PC-9 (cell line): ENCODE measurements around the gene KIZ. TPM values are rescaled to one million over a fixed set of nuclear protein-coding genes. Genes with fewer than 3 reads are reported as not detected.
"Not testable (repeated sequence)": the region's sequence is repeated elsewhere in the genome, so short reads cannot be mapped to it uniquely, and the experiment has no call there.

ENCODE experiments used
- BruUV-seq: library from RNA; stranded (reverse); fragments of 400-500 nt; replicated peaks from 2 replicates; lab custom pipeline; 2021; lab: Mats Ljungman, UMichigan
- CTCF ChIA-PET: fragments of 300-600 bp; sonication (Branson Sonifier 250); formaldehyde crosslinking; loops from one replicate; lab custom pipeline; 2022; ENCODE audit warnings: antibody characterized with exemption; lab: Charles Lee
- POLR2A ChIA-PET: fragments of 300-600 bp; sonication (Branson Sonifier 250); formaldehyde crosslinking; loops from one replicate; lab custom pipeline; 2022; ENCODE audit warnings: antibody characterized with exemption; ENCODE audit not compliant: unreplicated experiment; lab: Charles Lee
- DNase-seq, 2 experiments: peaks; one replicate each; pipeline versions ENCODE4 v3.0.0 to v3.0.0-alpha.2; 2015 to 2022; ENCODE audit warnings: mixed read lengths in 1 of 2
- H2AFZ ChIP-seq: fragments of 200-600 bp; sonication (generic); 2 replicates; pipeline ENCODE4 v1.8.1; 2017; ENCODE audit warnings: antibody characterized with exemption
- H3F3A ChIP-seq: fragments of 200-600 bp; sonication (generic); 2 replicates; pipeline ENCODE4 v1.8.1; 2017; ENCODE audit warnings: antibody characterized with exemption, mild to moderate bottlenecking, low read depth; ENCODE audit not compliant: insufficient read depth
- H3K27ac ChIP-seq: fragments of 200-600 bp; sonication (generic); 2 replicates; pipeline ENCODE4 v1.6.1; 2016; ENCODE audit warnings: mixed run types
- H3K27me3 ChIP-seq: fragments of 200-600 bp; sonication (generic); 2 replicates; pipeline ENCODE4 v1.6.1; 2016; ENCODE audit warnings: low read depth, mixed run types; ENCODE audit not compliant: insufficient read depth
- H3K36me3 ChIP-seq: fragments of 200-600 bp; sonication (generic); 2 replicates; pipeline ENCODE4 v1.6.1; 2016; ENCODE audit warnings: low read depth, mixed run types
- H3K4me1 ChIP-seq: fragments of 200-600 bp; sonication (generic); replicated peaks from 2 replicates; pipeline ENCODE4 v1.6.1; 2016; ENCODE audit warnings: mixed run types; ENCODE audit not compliant: insufficient read depth
- H3K4me2 ChIP-seq: fragments of 200-600 bp; sonication (generic); 2 replicates; pipeline ENCODE4 v1.6.1; 2017; ENCODE audit warnings: mixed run types
- H3K4me3 ChIP-seq: fragments of 200-600 bp; sonication (generic); 2 replicates; pipeline ENCODE4 v1.6.1; 2016; ENCODE audit warnings: mixed run types
- H3K79me2 ChIP-seq: fragments of 200-600 bp; sonication (generic); 2 replicates; pipeline ENCODE4 v1.6.1; 2017; ENCODE audit warnings: low read depth, mixed run types
- H3K9me2 ChIP-seq: fragments of 200-600 bp; sonication (generic); 2 replicates; pipeline ENCODE4 v1.8.1; 2017; ENCODE audit warnings: mild to moderate bottlenecking; ENCODE audit not compliant: insufficient read depth
- H3K9me3 ChIP-seq: fragments of 200-600 bp; sonication (generic); 2 replicates; pipeline ENCODE4 v1.8.1; 2016; ENCODE audit warnings: low read depth; ENCODE audit not compliant: insufficient read depth
- H4K20me1 ChIP-seq: fragments of 200-600 bp; sonication (generic); 2 replicates; pipeline ENCODE4 v1.8.1; 2017; ENCODE audit not compliant: insufficient read depth
- CTCF ChIP-seq: fragments of 200-600 bp; sonication (generic); conservative IDR thresholded peaks from 2 replicates; pipeline ENCODE4 v1.6.1; 2017; ENCODE audit warnings: mixed run types, antibody characterized with exemption, mild to moderate bottlenecking, moderate library complexity
- EZH2 ChIP-seq: fragments of 200-600 bp; sonication (generic); IDR thresholded peaks from 2 replicates; pipeline ENCODE4 v1.8.0; 2017; ENCODE audit warnings: antibody characterized with exemption, low read depth
- intact Hi-C: fragments of 100-400 bp; cut with micrococcal nuclease; formaldehyde crosslinking; loops from one replicate; pipeline ENCODE4 v1.10.0; 2022; ENCODE audit not compliant: unreplicated experiment
- total RNA-seq: library from RNA; stranded (reverse); gene quantifications from 2 replicates; pipeline ENCODE4 v1.2.3, GENCODE V29; 2021

Gene KIZ
- total RNA-seq, 1 experiment from 2014 or later, result 21.5 TPM

DNA sequence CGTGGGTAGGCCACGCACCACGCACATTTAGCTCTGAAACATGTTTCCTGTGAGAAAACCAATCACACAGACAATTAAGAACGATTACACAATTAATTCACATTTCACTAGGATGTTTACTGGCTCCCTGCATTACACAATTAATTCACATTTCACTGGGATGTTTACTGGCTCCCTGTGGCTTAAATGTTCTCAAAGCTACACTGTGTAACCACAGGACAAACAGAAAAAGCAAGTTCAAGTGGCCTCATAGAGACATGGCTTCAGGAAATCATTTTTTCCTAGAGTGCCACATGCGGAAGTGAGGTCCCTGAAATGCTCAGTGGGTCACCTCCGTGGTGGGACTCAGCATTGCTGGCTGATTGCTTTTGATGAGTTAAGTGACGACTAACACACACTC, 115.5 kb downstream of the KIZ start:
- no peak for TF ChIP-seq CTCF
- no peak for TF ChIP-seq EZH2
- ChIA-PET POLR2A (no interaction called here), CTCF (no interaction called here)
- H4K20me1 ChIP-seq, result no peaks in the 10 kb centered on the region
- no peaks in the 10 kb centered on the region for H3K4me1 ChIP-seq
- H3K27me3 ChIP-seq, result no peaks in the 10 kb centered on the region
- no peaks in the 10 kb centered on the region for H3K36me3 ChIP-seq
- H3K79me2 ChIP-seq, result no peaks in the 10 kb centered on the region
- BruUV-seq, result no TSS peak
- no peaks in the 10 kb centered on the region for H3K9me2 ChIP-seq
- no peak overlapping the region for H3K4me3 ChIP-seq
- H3K27ac ChIP-seq, result no peak overlapping the region
- no peak overlapping the region for H2AFZ ChIP-seq
- H3K9me3 ChIP-seq, result no peaks in the 10 kb centered on the region
- H3K4me2 ChIP-seq, result no peak overlapping the region
- no peak for DNase-seq
- intact Hi-C loops, result no loop called here
- H3F3A ChIP-seq, result no peaks in the 10 kb centered on the region

DNA sequence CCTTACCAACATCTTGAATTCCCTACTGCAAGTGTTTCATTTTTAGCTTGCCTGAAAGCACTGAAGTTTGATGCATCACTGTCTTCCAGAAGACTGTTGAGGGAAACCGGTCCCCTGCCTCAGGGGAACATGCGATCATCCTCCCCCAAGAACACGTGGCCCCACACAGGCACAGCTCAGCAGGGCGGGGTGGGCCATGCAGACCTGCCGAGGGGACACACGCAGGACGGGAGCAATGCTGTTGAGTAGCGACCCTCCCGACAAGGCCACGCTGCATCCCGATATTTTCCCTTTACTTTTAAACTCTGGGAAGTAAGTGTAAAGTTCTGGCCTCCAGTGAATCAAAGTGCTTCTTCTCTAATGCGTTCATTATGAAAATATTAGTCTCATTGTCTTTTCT, 117.9 kb downstream of the KIZ start:
- Histone ChIP-seq H2AFZ (no peak overlapping the region), H3K27me3 (no peaks in the 10 kb centered on the region), H3K4me2 (no peak overlapping the region), H3K4me3 (no peak overlapping the region), H3K36me3 (no peaks in the 10 kb centered on the region), H3K4me1 (no peaks in the 10 kb centered on the region), H3K9me2 (no peaks in the 10 kb centered on the region), H3K9me3 (no peaks in the 10 kb centered on the region), H3K27ac (no peak overlapping the region), H4K20me1 (no peaks in the 10 kb centered on the region), H3K79me2 (no peaks in the 10 kb centered on the region), H3F3A (no peaks in the 10 kb centered on the region)
- BruUV-seq, result no TSS peak
- ChIA-PET CTCF (no interaction called here), POLR2A (no interaction called here)
- DNase-seq, result no peak
- intact Hi-C loops, result no loop called here
- no peak for TF ChIP-seq CTCF
- no peak for TF ChIP-seq EZH2

DNA sequence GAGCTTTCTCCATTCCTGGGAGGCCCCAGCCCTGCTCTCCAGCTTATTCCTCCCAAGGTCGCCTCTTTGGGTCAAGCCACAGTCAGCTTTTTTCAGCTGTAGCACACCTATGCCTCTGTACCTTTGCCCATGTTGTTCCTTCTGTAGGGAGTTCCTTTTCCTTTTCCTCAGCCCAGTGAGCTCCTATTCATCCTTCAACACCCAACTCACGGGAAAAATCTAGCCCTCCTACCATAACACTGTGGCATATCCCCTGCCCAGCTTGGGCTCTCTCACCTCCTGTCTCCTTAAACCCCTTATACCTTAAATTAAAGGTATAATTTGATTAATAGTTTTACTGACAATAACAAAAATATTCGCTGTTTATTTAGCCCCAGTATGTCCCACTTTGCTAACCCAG, 118.9 kb downstream of the KIZ start:
- H3K9me2 ChIP-seq, result no peaks in the 10 kb centered on the region
- H3K27ac ChIP-seq, result no peak overlapping the region
- no peak overlapping the region for H3K4me2 ChIP-seq
- POLR2A ChIA-PET, result no interaction called here
- H3K9me3 ChIP-seq, result no peaks in the 10 kb centered on the region
- H3F3A ChIP-seq, result no peaks in the 10 kb centered on the region
- no peak overlapping the region for H2AFZ ChIP-seq
- intact Hi-C loops, result no loop called here
- no peaks in the 10 kb centered on the region for H4K20me1 ChIP-seq
- no peaks in the 10 kb centered on the region for H3K27me3 ChIP-seq
- H3K4me1 ChIP-seq, result no peaks in the 10 kb centered on the region
- H3K36me3 ChIP-seq, result no peaks in the 10 kb centered on the region
- TF ChIP-seq EZH2, result no peak
- CTCF ChIA-PET, result no interaction called here
- no peak overlapping the region for H3K4me3 ChIP-seq
- no peaks in the 10 kb centered on the region for H3K79me2 ChIP-seq
- BruUV-seq, result no TSS peak
- no peak for DNase-seq

- CTCF ChIA-PET, result no interaction called here
- no peak for TF ChIP-seq EZH2
- no peak for DNase-seq
Observed at GRCh38 chr20:21246161-21246560, 120.3 kb downstream of the KIZ start.

DNA sequence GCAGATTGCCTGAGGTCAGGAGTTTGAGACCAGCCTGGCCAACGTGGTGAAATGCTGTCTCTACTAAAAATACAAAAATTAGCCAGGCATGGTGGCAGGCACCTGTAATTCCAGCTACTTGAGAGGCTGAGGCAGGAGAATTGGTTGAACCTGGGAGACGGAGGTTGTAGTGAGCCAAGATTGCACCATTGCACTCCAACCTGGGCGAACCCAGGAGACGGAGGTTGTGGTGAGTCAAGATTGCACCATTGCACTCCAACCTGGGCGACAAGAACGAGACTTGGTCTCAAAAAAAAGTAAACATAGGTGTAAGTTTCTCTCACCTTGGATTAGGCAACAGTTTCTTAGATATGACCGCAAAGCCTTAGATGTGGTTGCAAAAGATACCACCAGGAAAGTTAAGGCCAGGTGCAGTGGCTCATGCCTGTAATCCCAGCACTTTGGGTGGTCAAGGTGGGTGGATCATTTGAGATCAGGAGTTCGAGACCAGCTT, 121.8 kb downstream of the KIZ start:
- CTCF ChIA-PET, H3K4me1 ChIP-seq, POLR2A ChIA-PET: not testable (repeated sequence)

More at GRCh38 chr20:21246161-21246560, 120.3 kb downstream of the KIZ start:
- Histone ChIP-seq H3K9me2 (no peaks in the 10 kb centered on the region), H3K9me3 (no peaks in the 10 kb centered on the region), H2AFZ (no peak overlapping the region), H3K4me1 (no peaks in the 10 kb centered on the region), H3K4me3 (no peak overlapping the region), H3K4me2 (no peak overlapping the region), H4K20me1 (no peaks in the 10 kb centered on the region), H3F3A (no peaks in the 10 kb centered on the region), H3K79me2 (no peaks in the 10 kb centered on the region), H3K36me3 (no peaks in the 10 kb centered on the region), H3K27me3 (no peaks in the 10 kb centered on the region), H3K27ac (no peak overlapping the region)
- POLR2A ChIA-PET, result no interaction called here
- BruUV-seq, result no TSS peak
- intact Hi-C loops, result no loop called here

More for the DNA sequence above, 121.8 kb downstream of the KIZ start:
- BruUV-seq, H4K20me1 ChIP-seq, H2AFZ ChIP-seq, H3F3A ChIP-seq, H3K79me2 ChIP-seq, H3K27me3 ChIP-seq, H3K9me2 ChIP-seq, H3K9me3 ChIP-seq, H3K36me3 ChIP-seq, H3K4me3 ChIP-seq, H3K27ac ChIP-seq, intact Hi-C loops, H3K4me2 ChIP-seq: not testable (repeated sequence)
- peak in 1 of 2 experiments; percentile 75 for DNase-seq
